Lower lobe of right lung (tissue), 2 donors: ENCODE results near the gene ADAMTS4. TPM values are rescaled to one million over a fixed set of nuclear protein-coding genes. Genes with fewer than 3 reads are reported as not detected.
A peak's percentile ranks its signal among the peaks of the same experiment; 100 is the strongest.

Experiments used
- ATAC-seq, 2 donors: fragments of 200-7000 bp; cut with Tn5 transposase; one replicate each; pipeline ENCODE4 v1.9.1; 2020 to 2022; ENCODE audit warnings: mild to moderate bottlenecking in 2 of 2, moderate library complexity in 2 of 2
- DNase-seq: peaks from one replicate; pipeline ENCODE4 v3.0.0-alpha.2; 2020
- H3K27ac ChIP-seq: fragments of 200-600 bp; one replicate; pipeline ENCODE4 v1.8.0; 2022
- H3K27me3 ChIP-seq: fragments of 200-600 bp; one replicate; pipeline ENCODE4 v1.8.0; 2022; ENCODE audit warnings: low read depth
- H3K36me3 ChIP-seq: fragments of 200-600 bp; one replicate; pipeline ENCODE4 v1.8.0; 2022; ENCODE audit warnings: mild to moderate bottlenecking
- H3K4me1 ChIP-seq: fragments of 200-600 bp; one replicate; pipeline ENCODE4 v1.8.0; 2022
- H3K4me3 ChIP-seq: fragments of 200-600 bp; one replicate; pipeline ENCODE4 v1.8.0; 2022; ENCODE audit warnings: mild to moderate bottlenecking
- H3K9me3 ChIP-seq: fragments of 200-600 bp; one replicate; pipeline ENCODE4 v1.8.0; 2022
- CTCF ChIP-seq: fragments of 200-600 bp; IDR thresholded peaks from one replicate; pipeline ENCODE4 v1.8.0; 2022; ENCODE audit warnings: antibody characterized with exemption, mild to moderate bottlenecking
- intact Hi-C: fragments of 100-400 bp; cut with DNase I; formaldehyde crosslinking; loops from one replicate; pipeline ENCODE4 v1.11.0; 2022
- total RNA-seq: library from RNA; stranded (reverse); fragmentation: NEBNext Ultra II Directional; extraction: Animal tissue kit (Norgen Biotek cat#: 25700); gene quantifications from one replicate; pipeline ENCODE4 v1.2.1, GENCODE V29; 2021
- donor health status: DM: no; HTN: yes; CAD: no; lungs with severe emphysema.

The ADAMTS4 gene
- total RNA-seq, 1 donor from 2014 or later, result 1.4 TPM

DNA sequence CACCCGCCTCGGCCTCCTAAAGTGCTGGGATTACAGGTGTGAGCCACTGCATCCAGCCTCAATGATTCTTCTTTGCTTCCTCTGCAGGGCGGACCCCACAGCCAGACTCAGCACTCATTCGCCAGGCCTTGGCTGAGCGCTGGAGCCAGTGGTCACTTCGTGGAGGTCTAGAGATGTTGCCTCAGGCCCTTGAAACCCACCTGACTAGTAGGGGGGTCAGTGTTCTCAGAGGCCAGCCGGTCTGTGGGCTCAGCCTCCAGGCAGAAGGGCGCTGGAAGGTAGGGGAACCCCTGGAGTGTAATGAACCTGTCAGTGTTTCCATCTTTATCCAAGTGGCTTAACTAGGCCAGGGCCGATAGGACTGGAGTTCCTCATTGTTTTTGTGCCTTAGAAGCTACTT lies 29.9 kb downstream of the ADAMTS4 start:
- H3K27me3 ChIP-seq, result no peaks in the 10 kb centered on the region
- TF ChIP-seq CTCF, result no peak
- peaks cover 38% of the 10 kb centered on the region for H3K4me1 ChIP-seq
- H3K4me3 ChIP-seq, result no peak overlapping the region
- H3K36me3 ChIP-seq, result peaks cover 59% of the 10 kb centered on the region
- no peak overlapping the region for H3K27ac ChIP-seq
- no peak for ATAC-seq
- no peaks in the 10 kb centered on the region for H3K9me3 ChIP-seq
- DNase-seq, result no peak
- intact Hi-C loops, result no loop called here

- Histone ChIP-seq H3K4me1 (peaks cover 23% of the 10 kb centered on the region), H3K27ac (peak overlapping the region; percentile 94), H3K9me3 (no peaks in the 10 kb centered on the region), H3K4me3 (peak overlapping the region; percentile 78), H3K27me3 (no peaks in the 10 kb centered on the region), H3K36me3 (peaks cover 58% of the 10 kb centered on the region)
- DNase-seq, result no peak
- no peak for TF ChIP-seq CTCF
- peak in 1 of 2 donors; percentile 6 for ATAC-seq
- intact Hi-C loops, result no loop called here
Observed at GRCh38 chr1:161166669-161167548, 31.9 kb downstream of the ADAMTS4 start.

GRCh38 chr1:161165742-161166668 lies 32.8 kb downstream of the ADAMTS4 start, which contains the start of gene PPOX:
Gene PPOX, plus strand, starts transcription at chr1:161166426. Its CDS starts 422 bp downstream, at chr1:161166848.
- Histone ChIP-seq H3K4me3 (peak within 1 kb of the TSS; percentile 78), H3K27me3 (no peaks in the 10 kb centered on the region), H3K36me3 (peaks cover 55% of the 10 kb centered on the region), H3K4me1 (peaks cover 32% of the 10 kb centered on the region), H3K9me3 (no peaks in the 10 kb centered on the region), H3K27ac (peak within 1 kb of the TSS; percentile 94)
- DNase-seq (peak; percentile 98), ATAC-seq (peak; percentile 97 to 98)
- peak; percentile 39 for TF ChIP-seq CTCF
- intact Hi-C loops, result no loop called here

DNA sequence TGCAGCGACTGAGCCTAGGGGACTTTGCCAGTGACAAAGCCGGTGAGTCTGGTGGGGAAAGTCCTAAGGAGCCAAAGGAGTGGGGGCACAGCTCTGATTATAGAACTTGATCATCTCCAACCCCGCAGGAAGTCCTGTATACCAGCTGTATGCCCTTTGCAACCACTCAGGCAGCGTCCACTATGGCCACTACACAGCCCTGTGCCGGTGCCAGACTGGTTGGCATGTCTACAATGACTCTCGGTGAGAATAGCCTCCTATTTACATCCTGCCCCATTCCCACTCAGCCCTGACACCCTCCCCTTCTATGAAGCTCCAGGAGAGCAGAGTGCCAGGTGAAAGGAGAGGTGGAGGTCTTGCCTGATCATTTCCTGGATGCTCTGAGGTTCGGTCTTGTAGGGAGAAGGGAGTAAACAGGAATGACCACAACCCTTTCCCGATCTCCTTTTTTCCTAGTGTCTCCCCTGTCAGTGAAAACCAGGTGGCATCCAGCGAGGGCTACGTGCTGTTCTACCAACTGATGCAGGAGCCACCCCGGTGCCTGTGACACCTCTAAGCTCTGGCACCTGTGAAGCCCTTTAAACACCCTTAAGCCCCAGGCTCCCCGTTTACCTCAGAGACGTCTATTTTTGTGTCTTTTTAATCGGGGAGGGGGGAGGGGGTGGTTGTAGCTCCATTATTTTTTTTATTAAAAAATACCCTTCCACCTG lies 33.8 kb downstream of the ADAMTS4 start:
- no peaks in the 10 kb centered on the region for H3K27me3 ChIP-seq
- H3K27ac ChIP-seq, result peak overlapping the region; percentile 94
- intact Hi-C loops, result no loop called here
- peaks cover 50% of the 10 kb centered on the region for H3K36me3 ChIP-seq
- no peak for ATAC-seq
- TF ChIP-seq CTCF, result no peak
- H3K9me3 ChIP-seq, result no peaks in the 10 kb centered on the region
- peaks cover 42% of the 10 kb centered on the region for H3K4me1 ChIP-seq
- DNase-seq, result no peak
- H3K4me3 ChIP-seq, result peak overlapping the region; percentile 78

- intact Hi-C loops, result no loop called here
- H3K9me3 ChIP-seq, result no peaks in the 10 kb centered on the region
- ATAC-seq, result no peak
- H3K27ac ChIP-seq, result no peak overlapping the region
- no peak overlapping the region for H3K4me3 ChIP-seq
- H3K36me3 ChIP-seq, result peaks cover 39% of the 10 kb centered on the region
- DNase-seq, result no peak
- TF ChIP-seq CTCF, result no peak
- H3K4me1 ChIP-seq, result peaks cover 50% of the 10 kb centered on the region
- H3K27me3 ChIP-seq, result no peaks in the 10 kb centered on the region
Observed at GRCh38 chr1:161163793-161164192, 35.1 kb downstream of the ADAMTS4 start.
